ENCODE data around the gene SOCS6.
A peak's percentile ranks its signal among the peaks of the same experiment; 100 is the strongest.
"Not testable (repeated sequence)": the region's sequence is repeated elsewhere in the genome, so short reads cannot be mapped to it uniquely, and the experiment has no call there.

Gene SOCS6, protein sequence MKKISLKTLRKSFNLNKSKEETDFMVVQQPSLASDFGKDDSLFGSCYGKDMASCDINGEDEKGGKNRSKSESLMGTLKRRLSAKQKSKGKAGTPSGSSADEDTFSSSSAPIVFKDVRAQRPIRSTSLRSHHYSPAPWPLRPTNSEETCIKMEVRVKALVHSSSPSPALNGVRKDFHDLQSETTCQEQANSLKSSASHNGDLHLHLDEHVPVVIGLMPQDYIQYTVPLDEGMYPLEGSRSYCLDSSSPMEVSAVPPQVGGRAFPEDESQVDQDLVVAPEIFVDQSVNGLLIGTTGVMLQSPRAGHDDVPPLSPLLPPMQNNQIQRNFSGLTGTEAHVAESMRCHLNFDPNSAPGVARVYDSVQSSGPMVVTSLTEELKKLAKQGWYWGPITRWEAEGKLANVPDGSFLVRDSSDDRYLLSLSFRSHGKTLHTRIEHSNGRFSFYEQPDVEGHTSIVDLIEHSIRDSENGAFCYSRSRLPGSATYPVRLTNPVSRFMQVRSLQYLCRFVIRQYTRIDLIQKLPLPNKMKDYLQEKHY

GRCh38 chr18:70288851-70289328 lies at the start of gene SOCS6:
Gene SOCS6, plus strand, starts transcription at chr18:70289045. Its CDS starts 35,624 bp downstream, at chr18:70324669.
- DNase-seq (ENCODE audit: low spot score) = peak; percentile 52

- DNase-seq (ENCODE audit: low spot score) = peak; percentile 86
Measured at GRCh38 chr18:70243131-70243929, 45.5 kb upstream of the SOCS6 start.

DNA sequence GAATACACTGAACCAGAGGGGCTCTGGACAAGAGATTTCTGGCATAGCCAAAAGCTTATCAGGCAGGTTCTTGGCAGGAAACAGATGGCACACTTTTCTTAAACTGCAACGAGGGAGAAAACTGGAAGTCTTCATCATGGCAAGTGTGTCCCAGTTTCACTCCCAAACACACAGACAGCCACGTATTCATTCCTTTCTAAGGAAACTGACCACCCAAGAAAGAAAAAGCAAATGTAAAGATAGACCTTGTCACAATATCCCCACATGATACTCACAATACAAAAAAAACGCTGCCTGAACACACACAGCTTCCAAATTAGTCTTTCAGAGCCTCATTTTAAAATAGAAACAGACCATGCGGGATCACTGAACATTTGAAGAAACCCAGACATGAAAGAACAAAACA lies 42.8 kb upstream of the SOCS6 start:
- no peak for DNase-seq (ENCODE audit: low spot score)

DNA sequence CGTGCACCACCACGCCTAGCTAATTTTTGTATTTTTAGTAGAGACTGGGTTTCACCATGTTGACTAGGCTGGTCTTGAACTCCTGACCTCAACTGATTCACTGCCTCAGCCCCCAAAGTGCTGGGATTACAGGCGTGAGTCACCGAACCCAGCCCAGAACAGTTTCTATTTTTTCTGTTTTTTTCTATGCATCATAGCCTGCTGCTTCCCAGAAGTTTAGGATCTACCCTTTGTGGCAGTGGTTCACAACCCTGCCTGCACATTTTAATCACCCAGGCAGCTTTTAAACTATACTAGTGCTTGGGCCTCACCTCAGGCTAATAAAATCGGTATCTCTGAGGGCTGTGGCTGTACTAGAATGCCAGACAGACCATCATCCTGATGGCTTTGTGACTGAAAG lies 39.7 kb upstream of the SOCS6 start:
- DNase-seq (ENCODE audit: low spot score) = peak; percentile 7

GRCh38 chr18:70249861-70250260 lies 39.0 kb upstream of the SOCS6 start:
- DNase-seq (ENCODE audit: low spot score) = not testable (repeated sequence)

- no peak for DNase-seq (ENCODE audit: low spot score)
Measured at GRCh38 chr18:70250781-70251180, 38.1 kb upstream of the SOCS6 start.

DNA sequence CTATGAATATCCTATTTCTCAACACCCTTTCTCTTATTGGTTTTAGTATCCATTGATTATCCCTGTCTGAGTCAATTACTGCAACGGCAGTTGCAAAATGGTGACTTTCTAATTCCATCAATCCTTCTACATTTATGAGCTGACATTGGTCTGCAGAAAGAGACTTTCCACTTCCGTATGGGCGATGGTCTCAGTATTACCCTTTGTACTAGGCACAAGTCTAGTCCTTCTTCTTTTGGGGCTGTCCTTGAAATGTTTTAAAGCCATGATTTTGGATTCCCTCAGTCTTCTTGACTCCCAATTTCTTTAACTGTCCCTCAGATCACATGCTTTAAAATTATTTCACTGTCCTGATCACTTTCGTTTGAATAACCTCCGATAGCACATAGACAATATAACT lies 32.7 kb upstream of the SOCS6 start:
- DNase-seq (ENCODE audit: low spot score) = no peak

GRCh38 chr18:70256994-70257393 lies 31.9 kb upstream of the SOCS6 start:
- DNase-seq (ENCODE audit: low spot score) = no peak

GRCh38 chr18:70258243-70258642 lies 30.6 kb upstream of the SOCS6 start:
- DNase-seq (ENCODE audit: low spot score) = no peak

DNA sequence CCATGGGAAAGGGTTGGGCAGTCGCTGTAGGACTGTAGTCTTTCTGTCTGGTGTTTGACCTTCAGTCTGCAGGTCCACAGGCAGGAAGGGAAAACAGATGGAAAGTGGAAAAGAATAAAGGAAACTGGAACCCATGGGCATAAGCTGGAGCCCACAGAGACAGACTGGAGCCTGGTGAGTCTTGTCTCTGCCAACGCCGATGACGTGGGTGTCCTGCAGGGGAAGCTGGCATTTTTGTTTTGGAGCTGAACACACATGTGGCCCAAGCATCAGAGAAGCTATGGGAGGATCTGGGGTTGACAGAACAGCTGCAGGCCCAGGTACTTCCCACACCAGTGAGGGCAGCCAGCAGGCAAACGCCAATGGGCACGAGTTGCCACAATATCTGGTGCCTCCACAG lies 28.2 kb upstream of the SOCS6 start:
- DNase-seq (ENCODE audit: low spot score) = no peak

GRCh38 chr18:70261141-70261788 lies 27.6 kb upstream of the SOCS6 start:
- DNase-seq (ENCODE audit: low spot score) = no peak

GRCh38 chr18:70263336-70263735 lies 25.5 kb upstream of the SOCS6 start:
- no peak for DNase-seq (ENCODE audit: low spot score)

GRCh38 chr18:70271742-70272141 lies 17.1 kb upstream of the SOCS6 start:
- DNase-seq (ENCODE audit: low spot score) = no peak

GRCh38 chr18:70273021-70273420 lies 15.8 kb upstream of the SOCS6 start:
- DNase-seq (ENCODE audit: low spot score) = no peak

GRCh38 chr18:70276416-70277191 lies 12.2 kb upstream of the SOCS6 start:
- DNase-seq (ENCODE audit: low spot score) = no peak

GRCh38 chr18:70279470-70279869 lies 9.4 kb upstream of the SOCS6 start:
- DNase-seq (ENCODE audit: low spot score) = peak; percentile 35

GRCh38 chr18:70280007-70280925 lies 8.6 kb upstream of the SOCS6 start:
- peak; percentile 77 for DNase-seq (ENCODE audit: low spot score)

- no peak for DNase-seq (ENCODE audit: low spot score)
Measured at GRCh38 chr18:70284976-70285620, 3.7 kb upstream of the SOCS6 start.

GRCh38 chr18:70287731-70288130 lies 1.1 kb upstream of the SOCS6 start:
- DNase-seq (ENCODE audit: low spot score) = no peak
